Neuronal stem cell (in vitro differentiated cells): ENCODE data around the gene CA7.

Source experiments
- DNase-seq: peaks from one replicate; pipeline ENCODE4 v3.0.0-alpha.2; 2013; ENCODE audit warnings: low spot score
- H2AFZ ChIP-seq: one replicate; pipeline ENCODE4 v1.6.1; 2013; ENCODE audit warnings: mild to moderate bottlenecking, low read length, inconsistent platforms
- H2AK5ac ChIP-seq: 2 replicates; pipeline ENCODE4 v1.6.1; 2013; ENCODE audit warnings: low read depth, mild to moderate bottlenecking, inconsistent platforms, low read length, moderate library complexity, mixed read lengths
- H2BK120ac ChIP-seq: 2 replicates; pipeline ENCODE4 v1.6.1; 2013; ENCODE audit warnings: low read depth, mild to moderate bottlenecking, inconsistent platforms, low read length, moderate library complexity, mixed read lengths
- H2BK12ac ChIP-seq: one replicate; pipeline ENCODE4 v1.6.1; 2013; ENCODE audit warnings: low read length, inconsistent platforms
- H2BK15ac ChIP-seq: 2 replicates; pipeline ENCODE4 v1.6.1; 2013; ENCODE audit warnings: mild to moderate bottlenecking, low read length, inconsistent platforms, mixed read lengths
- H2BK5ac ChIP-seq: one replicate; pipeline ENCODE4 v1.6.1; 2013; ENCODE audit warnings: inconsistent platforms, mild to moderate bottlenecking, low read length, moderate library complexity
- H3K14ac ChIP-seq: one replicate; pipeline ENCODE4 v1.6.1; 2013; ENCODE audit warnings: low read length, inconsistent platforms
- H3K18ac ChIP-seq: 2 replicates; pipeline ENCODE4 v1.6.1; 2013; ENCODE audit warnings: low read length, inconsistent platforms
- H3K23ac ChIP-seq: 2 replicates; pipeline ENCODE4 v1.6.1; 2013; ENCODE audit warnings: low read depth, mild to moderate bottlenecking, mixed read lengths, low read length, inconsistent platforms; ENCODE audit not compliant: poor library complexity
- H3K27ac ChIP-seq: replicated peaks from 3 replicates; pipeline ENCODE4 v1.5.1; 2013; ENCODE audit warnings: low read length, inconsistent platforms
- H3K27me3 ChIP-seq, 3 experiments: 2 replicates each; pipeline ENCODE4 v1.6.1; 2013; ENCODE audit warnings: low read length in 3 of 3, mild to moderate bottlenecking in 2 of 3, inconsistent platforms in 1 of 3, low read depth in 1 of 3, mixed read lengths in 1 of 3, moderate library complexity in 1 of 3; ENCODE audit not compliant: control insufficient read depth in 3 of 3, insufficient read depth in 3 of 3
- H3K36me3 ChIP-seq, 2 donors: replicated peaks in 1 of 2; 2 replicates each; pipeline ENCODE4 v1.6.1; 2013; ENCODE audit warnings: low read length in 2 of 2; ENCODE audit not compliant: control insufficient read depth in 2 of 2, insufficient read depth in 2 of 2
- H3K4ac ChIP-seq: 2 replicates; pipeline ENCODE4 v1.6.1; 2013; ENCODE audit warnings: inconsistent platforms, mild to moderate bottlenecking, low read length, moderate library complexity
- H3K4me1 ChIP-seq, 2 donors: 1 replicate in 1 of 2; 2 replicates in 1 of 2; pipeline ENCODE4 v1.6.1; 2013; ENCODE audit warnings: low read length in 2 of 2, low read depth in 1 of 2; ENCODE audit not compliant: control insufficient read depth in 2 of 2, insufficient read depth in 1 of 2
- H3K4me2 ChIP-seq: one replicate; pipeline ENCODE4 v1.6.1; 2013; ENCODE audit warnings: mild to moderate bottlenecking, low read length, inconsistent platforms; ENCODE audit not compliant: insufficient read depth, poor library complexity, severe bottlenecking
- H3K4me3 ChIP-seq, 2 donors: 2 replicates each; pipeline ENCODE4 v1.5.1; 2013; ENCODE audit warnings: low read length in 2 of 2, mild to moderate bottlenecking in 2 of 2, inconsistent platforms in 1 of 2, moderate library complexity in 1 of 2
- H3K79me1 ChIP-seq: one replicate; pipeline ENCODE4 v1.6.1; 2013; ENCODE audit warnings: low read depth, mild to moderate bottlenecking, inconsistent platforms, low read length, moderate library complexity
- H3K9ac ChIP-seq: one replicate; pipeline ENCODE4 v1.6.1; 2013; ENCODE audit warnings: mild to moderate bottlenecking, low read depth, low read length, inconsistent platforms; ENCODE audit not compliant: poor library complexity
- H3K9me3 ChIP-seq, 2 donors: replicated peaks in 1 of 2; 2 replicates each; pipeline versions ENCODE3 to v1.6.1; 2013; ENCODE audit warnings: low read length in 2 of 2, mild to moderate bottlenecking in 2 of 2, inconsistent platforms in 1 of 2, low read depth in 1 of 2, mixed read lengths in 1 of 2, moderate library complexity in 1 of 2; ENCODE audit not compliant: control insufficient read depth in 2 of 2, insufficient read depth in 1 of 2
- H4K8ac ChIP-seq: one replicate; pipeline ENCODE4 v1.6.1; 2013; ENCODE audit warnings: low read depth, mild to moderate bottlenecking, inconsistent platforms, low read length, moderate library complexity
- H4K91ac ChIP-seq: one replicate; pipeline ENCODE4 v1.6.1; 2013; ENCODE audit warnings: low read length, low read depth, mild to moderate bottlenecking, inconsistent platforms; ENCODE audit not compliant: poor library complexity
- WGBS, 2 donors: extraction: QIAGEN DNeasy Blood & Tissue Kit; methylation state at CpG; one replicate each; pipeline ENCODE4 v1.1.7; 2013; ENCODE audit warnings: missing lambda C conversion rate in 2 of 2, mixed read lengths in 1 of 2; ENCODE audit not compliant: insufficient read length in 2 of 2, insufficient replicate concordance in 1 of 2; ENCODE audit errors: extremely low coverage in 2 of 2; 5-methylcytosine and 5-hydroxymethylcytosine counted together

The CA7 gene

DNA sequence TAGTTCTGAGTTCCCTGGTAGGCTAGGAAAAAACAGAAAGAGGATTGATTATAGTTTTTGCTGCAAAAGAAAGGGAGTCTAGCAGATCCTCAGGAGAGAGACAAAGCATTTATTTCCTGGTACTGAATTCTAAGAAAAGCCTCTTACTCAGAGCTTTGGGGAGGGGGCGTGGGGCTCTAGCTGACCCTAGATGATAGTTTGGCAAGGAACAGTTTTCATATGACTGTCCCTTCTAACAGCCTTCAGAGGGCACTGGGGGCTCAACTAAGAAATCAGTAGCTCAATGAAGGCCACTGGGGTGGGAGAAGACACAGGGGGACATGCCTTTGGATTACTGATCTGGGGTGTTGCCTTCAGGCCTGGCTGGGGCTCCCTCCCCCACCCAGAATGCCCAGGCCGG, 4.0 kb downstream of the CA7 start:
- Histone ChIP-seq H3K14ac (no peak overlapping the region), H2BK12ac (no peak overlapping the region), H3K4me2 (no peak overlapping the region), H2BK5ac (no peak overlapping the region), H3K79me1 (no peaks in the 10 kb centered on the region), H3K27me3 (peaks cover 15 to 90% (median 43%) of the 10 kb centered on the region in 3 experiments), H4K91ac (no peak overlapping the region), H3K4me3 (no peak overlapping the region), H3K9me3 (no peaks in the 10 kb centered on the region), H2AK5ac (no peak overlapping the region), H3K4me1 (peaks cover 3 to 8% of the 10 kb centered on the region in 2 donors), H3K4ac (no peak overlapping the region), H4K8ac (no peak overlapping the region), H3K27ac (no peak overlapping the region), H2AFZ (no peak overlapping the region), H2BK15ac (no peak overlapping the region), H2BK120ac (no peak overlapping the region), H3K36me3 (no peaks in the 10 kb centered on the region), H3K9ac (no peak overlapping the region), H3K23ac (no peak overlapping the region), H3K18ac (no peak overlapping the region)
- no CpG with 5 or more reads among the region's 2 CpGs for WGBS, 2 donors
- DNase-seq = no peak

- no peak overlapping the region for H2BK120ac ChIP-seq
- no peaks in the 10 kb centered on the region for H3K9me3 ChIP-seq
- WGBS, 2 donors = no CpG with 5 or more reads among the region's 2 CpGs
- H3K27me3 ChIP-seq = peaks cover 15 to 90% (median 35%) of the 10 kb centered on the region in 3 experiments
- no peak overlapping the region for H2AK5ac ChIP-seq
- H2AFZ ChIP-seq = no peak overlapping the region
- no peaks in the 10 kb centered on the region for H3K79me1 ChIP-seq
- H3K4me3 ChIP-seq = no peak overlapping the region
- no peak for DNase-seq
- H3K4ac ChIP-seq = no peak overlapping the region
- no peak overlapping the region for H3K4me2 ChIP-seq
- H2BK15ac ChIP-seq = no peak overlapping the region
- no peak overlapping the region for H3K18ac ChIP-seq
- no peak overlapping the region for H2BK5ac ChIP-seq
- H3K4me1 ChIP-seq = peaks cover 3 to 8% of the 10 kb centered on the region in 2 donors
- H2BK12ac ChIP-seq = no peak overlapping the region
- no peak overlapping the region for H3K9ac ChIP-seq
- H3K36me3 ChIP-seq = no peaks in the 10 kb centered on the region
- no peak overlapping the region for H4K91ac ChIP-seq
- no peak overlapping the region for H3K14ac ChIP-seq
- no peak overlapping the region for H4K8ac ChIP-seq
- no peak overlapping the region for H3K27ac ChIP-seq
- no peak overlapping the region for H3K23ac ChIP-seq
Observed at GRCh38 chr16:66849021-66849420, 4.8 kb downstream of the CA7 start.

- Histone ChIP-seq H3K4me3 (no peak overlapping the region), H2BK5ac (no peak overlapping the region), H3K4me1 (peaks cover 3 to 5% of the 10 kb centered on the region in 2 donors), H3K23ac (no peak overlapping the region), H3K9me3 (no peaks in the 10 kb centered on the region), H3K4me2 (no peak overlapping the region), H4K91ac (no peak overlapping the region), H3K36me3 (no peaks in the 10 kb centered on the region), H4K8ac (no peak overlapping the region), H2BK12ac (no peak overlapping the region), H2AFZ (no peak overlapping the region), H2BK120ac (no peak overlapping the region), H3K79me1 (no peaks in the 10 kb centered on the region), H3K27me3 (peaks cover 12 to 89% (median 29%) of the 10 kb centered on the region in 3 experiments), H3K4ac (no peak overlapping the region), H2AK5ac (peak overlapping the region; percentile 10), H3K14ac (no peak overlapping the region), H3K27ac (no peak overlapping the region), H2BK15ac (no peak overlapping the region), H3K9ac (no peak overlapping the region), H3K18ac (no peak overlapping the region)
- no peak for DNase-seq
- WGBS, 2 donors = no CpG with 5 or more reads among the region's 4 CpGs
Observed at GRCh38 chr16:66849549-66849948, 5.3 kb downstream of the CA7 start.

- Histone ChIP-seq H2AFZ (no peak overlapping the region), H3K4me1 (no peaks in the 10 kb centered on the region), H3K27ac (no peak overlapping the region), H3K36me3 (no peaks in the 10 kb centered on the region), H4K8ac (no peak overlapping the region), H2BK120ac (no peak overlapping the region), H2BK15ac (no peak overlapping the region), H4K91ac (no peak overlapping the region), H3K14ac (no peak overlapping the region), H2BK12ac (no peak overlapping the region), H3K4me3 (no peak overlapping the region), H2BK5ac (no peak overlapping the region), H3K9ac (no peak overlapping the region), H3K27me3 (peaks cover 4 to 86% (median 22%) of the 10 kb centered on the region in 3 experiments), H3K18ac (no peak overlapping the region), H3K79me1 (no peaks in the 10 kb centered on the region), H3K9me3 (no peaks in the 10 kb centered on the region), H3K4me2 (no peak overlapping the region), H3K4ac (no peak overlapping the region), H2AK5ac (peak overlapping the region; percentile 54), H3K23ac (no peak overlapping the region)
- WGBS, 2 donors = no CpG with 5 or more reads among the region's 14 CpGs
- DNase-seq = no peak
Observed at GRCh38 chr16:66850115-66850815, 6.1 kb downstream of the CA7 start.
